GM19099 (cell line): Measurements from ENCODE around the gene GCDH.

Experiments used
- POLR2A ChIP-seq: IDR thresholded peaks from 3 replicates; pipeline ENCODE4 v1.6.1; 2011; ENCODE audit warnings: low read depth; ENCODE audit not compliant: insufficient read length; ENCODE audit errors: extremely low read depth

The GCDH gene

GRCh38 chr19:12943437-12944044 is 52.6 kb downstream of the GCDH start:
- TF ChIP-seq POLR2A: no peak

- TF ChIP-seq POLR2A: no peak
Observed at GRCh38 chr19:12944104-12944674, 53.2 kb downstream of the GCDH start.

GRCh38 chr19:12945479-12946091 is 54.6 kb downstream of the GCDH start, which contains the start of gene RAD23A:
Gene RAD23A (plus strand): TSS chr19:12945862. CDS start chr19:12945949, 87 bp downstream.
- TF ChIP-seq POLR2A: peak; percentile 96

- TF ChIP-seq POLR2A: peak; percentile 10
Observed at GRCh38 chr19:12946092-12946721, 55.2 kb downstream of the GCDH start.

- TF ChIP-seq POLR2A: no peak
Observed at GRCh38 chr19:12946731-12947496, 56.0 kb downstream of the GCDH start.

- no peak for TF ChIP-seq POLR2A
Observed at GRCh38 chr19:12947702-12948611, 57.0 kb downstream of the GCDH start.

- no peak for TF ChIP-seq POLR2A
Observed at GRCh38 chr19:12948612-12949362, 57.8 kb downstream of the GCDH start.
